HG02981 (cell line): ENCODE measurements around the gene RSPH3.
"Not testable (repeated sequence)": the region's sequence is repeated elsewhere in the genome, so short reads cannot be mapped to it uniquely, and the experiment has no call there.

Experiments
- ATAC-seq: cut with Tn5 transposase; IDR thresholded peaks from one replicate; pipeline ENCODE4 v1.9.1; 2021; ENCODE audit warnings: mild to moderate bottlenecking, moderate library complexity; ENCODE audit not compliant: unreplicated experiment

RSPH3 gene, protein sequence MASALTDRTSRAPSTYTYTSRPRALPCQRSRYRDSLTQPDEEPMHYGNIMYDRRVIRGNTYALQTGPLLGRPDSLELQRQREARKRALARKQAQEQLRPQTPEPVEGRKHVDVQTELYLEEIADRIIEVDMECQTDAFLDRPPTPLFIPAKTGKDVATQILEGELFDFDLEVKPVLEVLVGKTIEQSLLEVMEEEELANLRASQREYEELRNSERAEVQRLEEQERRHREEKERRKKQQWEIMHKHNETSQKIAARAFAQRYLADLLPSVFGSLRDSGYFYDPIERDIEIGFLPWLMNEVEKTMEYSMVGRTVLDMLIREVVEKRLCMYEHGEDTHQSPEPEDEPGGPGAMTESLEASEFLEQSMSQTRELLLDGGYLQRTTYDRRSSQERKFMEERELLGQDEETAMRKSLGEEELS

DNA sequence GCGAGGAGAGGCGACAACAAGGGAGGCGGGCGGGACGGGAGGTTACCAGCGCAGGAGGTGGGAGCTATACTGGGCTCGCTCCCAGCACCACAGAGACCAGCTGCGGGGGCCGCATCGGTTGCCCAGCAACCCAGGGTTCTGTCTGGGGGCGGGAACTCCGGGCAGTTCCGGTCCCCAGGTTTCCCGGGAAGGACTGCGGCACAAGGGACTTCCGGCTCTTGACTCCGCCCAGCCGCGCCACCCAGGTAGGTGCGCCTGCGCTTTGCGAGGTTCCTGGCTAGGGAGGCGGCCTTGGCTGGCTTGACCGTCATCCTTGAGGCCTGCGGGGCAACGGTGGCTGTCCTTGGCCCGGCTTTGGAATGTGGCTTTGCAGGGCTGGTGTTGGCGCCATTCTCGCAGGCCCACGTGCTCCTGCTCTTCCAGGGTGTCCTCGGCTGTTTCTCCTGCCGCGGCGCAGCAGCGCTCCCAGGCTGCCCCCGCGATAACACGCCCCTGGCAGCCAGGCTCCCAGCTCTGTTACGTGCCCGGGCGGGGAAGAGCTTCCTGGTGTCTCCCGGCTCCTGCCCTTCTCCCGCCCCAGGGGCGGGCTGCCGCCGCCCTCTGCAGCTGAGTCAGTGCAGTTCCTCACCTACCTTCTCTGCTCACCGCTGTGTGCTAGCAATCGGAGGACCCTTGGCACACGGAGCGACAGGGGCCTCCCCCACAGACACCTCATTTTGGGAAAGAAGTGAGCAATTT lies at the start of gene RSPH3:
Gene RSPH3 (minus strand): TSS at position 537 of the 738 bp plus-strand sequence. CDS start 652 bp downstream, outside the sequence.
- peak; percentile 87 for ATAC-seq

DNA sequence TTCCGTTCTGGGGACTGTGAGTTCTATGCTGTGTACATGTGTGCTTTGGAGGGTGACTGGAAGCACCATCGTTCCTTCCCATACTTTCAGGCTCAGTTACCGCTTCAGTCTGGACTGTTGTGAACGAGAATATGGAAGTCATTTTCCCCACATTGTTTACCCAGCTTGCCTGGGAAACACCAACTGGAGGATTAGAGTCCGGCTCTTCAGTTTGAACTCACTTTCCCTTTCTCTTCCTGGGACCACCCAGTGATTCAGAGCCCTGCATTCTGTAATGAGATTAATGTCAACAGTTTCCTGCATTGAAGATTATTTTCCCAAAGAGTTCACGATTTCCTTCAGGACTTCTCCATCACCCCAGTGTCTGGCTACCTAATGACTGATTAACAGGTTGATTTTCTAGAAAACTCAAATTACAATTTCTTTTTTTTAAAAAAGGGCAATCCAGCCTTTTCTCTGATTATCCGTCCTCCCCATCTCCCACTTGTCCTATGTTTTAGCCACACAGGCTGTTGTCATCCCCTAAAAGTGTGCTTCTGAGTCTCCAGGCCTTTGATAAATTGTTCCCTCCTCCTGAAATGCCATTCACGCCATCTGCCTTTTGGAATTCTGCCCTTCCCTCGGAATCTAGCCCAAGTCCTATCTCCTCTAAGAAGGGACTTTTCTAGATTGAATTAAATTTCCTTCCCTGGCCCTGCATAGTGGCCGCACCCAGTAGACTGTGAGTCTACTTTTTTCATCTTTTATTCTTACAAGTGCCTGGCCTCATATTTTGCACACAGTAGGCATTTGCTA lies 48.1 kb upstream of the RSPH3 start:
- no peak for ATAC-seq

DNA sequence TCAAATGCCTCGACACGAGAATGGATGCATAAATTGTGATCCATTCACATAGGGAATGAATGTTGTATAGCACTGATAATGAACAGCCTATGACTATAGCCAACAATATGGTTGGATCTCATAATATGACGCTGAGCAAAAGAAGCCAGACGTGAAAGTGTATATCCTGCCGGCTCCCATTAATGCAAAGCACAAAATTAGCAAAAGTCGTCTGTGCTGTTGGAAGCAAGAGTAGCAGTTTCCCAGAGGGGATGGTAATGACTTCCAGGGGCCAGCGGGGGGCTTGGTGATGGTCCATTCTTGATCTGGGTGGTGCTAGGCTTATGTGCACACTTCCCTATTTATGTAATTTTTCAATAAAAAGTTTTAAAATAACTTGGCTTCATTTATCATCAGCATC lies 45.8 kb upstream of the RSPH3 start:
- no peak for ATAC-seq

DNA sequence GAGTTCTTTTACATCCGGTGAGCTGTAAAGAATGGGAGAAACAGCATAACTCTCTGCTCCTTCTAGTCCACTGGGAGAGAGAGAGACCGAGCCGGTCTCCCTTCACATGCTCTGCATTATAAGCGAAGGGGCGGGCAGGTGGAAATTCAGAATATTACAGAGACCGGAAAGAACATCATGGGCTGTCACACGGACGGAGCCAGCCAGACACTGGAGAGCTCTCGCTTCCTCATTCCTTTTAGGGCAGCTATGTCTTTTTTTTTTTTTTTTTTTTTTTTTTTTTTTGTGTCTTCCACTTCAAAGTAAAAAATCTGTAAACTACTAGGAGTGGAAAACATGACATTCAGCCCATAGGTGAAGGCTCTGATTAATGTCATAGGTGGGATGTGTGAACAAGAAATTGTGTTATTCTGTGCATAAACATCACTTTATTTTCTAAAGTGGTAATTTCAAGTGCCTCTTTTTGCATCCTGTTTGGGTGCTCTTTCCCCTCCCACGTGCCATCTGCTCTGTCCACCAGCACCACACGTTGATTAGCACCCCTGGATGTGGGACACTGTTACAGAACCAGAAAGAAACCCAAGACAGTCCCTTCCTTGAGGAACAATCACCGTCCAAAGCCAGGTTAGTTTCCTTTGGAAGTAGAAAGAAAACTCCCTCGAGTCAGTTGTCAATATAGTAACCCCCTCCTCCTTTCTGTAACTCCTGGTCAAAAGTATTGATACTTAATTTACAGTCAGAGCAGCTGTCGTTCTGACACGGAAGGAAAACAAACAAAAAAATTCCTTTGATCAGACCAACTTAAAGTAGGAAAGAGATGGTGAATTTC lies 45.1 kb upstream of the RSPH3 start, which contains the start of gene TAGAP:
Gene TAGAP (minus strand): TSS at position 93 of the 829 bp plus-strand sequence. CDS start 845 bp downstream, outside the sequence.
- peak; percentile 70 for ATAC-seq

DNA sequence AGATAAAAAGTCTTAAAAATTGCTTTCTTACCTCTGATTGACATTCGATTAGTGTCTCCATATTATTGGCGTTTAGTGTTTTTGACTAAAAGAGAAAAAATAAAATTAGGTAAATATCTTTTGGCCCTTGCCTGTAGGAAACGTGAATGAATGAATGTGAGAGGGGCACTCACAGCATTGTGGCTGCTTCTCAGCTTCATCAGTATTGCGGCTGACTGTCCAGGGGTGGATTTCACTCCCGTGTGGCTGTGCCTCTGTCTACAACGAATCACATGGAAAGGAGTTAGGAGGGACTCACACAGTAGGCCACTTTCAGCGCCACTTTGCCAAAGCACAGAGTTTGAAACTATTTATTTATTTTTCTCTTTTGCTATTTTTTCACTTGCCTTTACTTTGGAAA lies 43.9 kb upstream of the RSPH3 start:
- no peak for ATAC-seq

DNA sequence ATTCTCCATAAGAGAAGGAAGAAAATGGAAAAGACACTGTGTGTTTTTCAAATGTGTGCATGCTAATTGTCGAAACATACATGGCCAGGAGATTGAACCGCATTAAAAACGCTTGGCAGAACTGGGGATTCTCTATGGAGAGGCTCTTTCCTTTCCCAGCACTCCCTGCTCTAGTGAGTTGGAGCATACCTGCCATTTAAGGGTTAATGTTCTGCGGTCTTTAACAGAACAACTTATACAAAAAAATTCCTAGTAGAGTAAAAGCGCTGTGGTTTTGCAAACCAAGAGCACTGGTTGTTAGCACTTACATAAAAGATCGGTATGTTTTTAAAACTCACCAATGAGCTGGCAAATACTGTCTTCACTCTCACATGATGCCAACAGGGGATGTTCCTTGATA lies 43.2 kb upstream of the RSPH3 start:
- no peak for ATAC-seq

DNA sequence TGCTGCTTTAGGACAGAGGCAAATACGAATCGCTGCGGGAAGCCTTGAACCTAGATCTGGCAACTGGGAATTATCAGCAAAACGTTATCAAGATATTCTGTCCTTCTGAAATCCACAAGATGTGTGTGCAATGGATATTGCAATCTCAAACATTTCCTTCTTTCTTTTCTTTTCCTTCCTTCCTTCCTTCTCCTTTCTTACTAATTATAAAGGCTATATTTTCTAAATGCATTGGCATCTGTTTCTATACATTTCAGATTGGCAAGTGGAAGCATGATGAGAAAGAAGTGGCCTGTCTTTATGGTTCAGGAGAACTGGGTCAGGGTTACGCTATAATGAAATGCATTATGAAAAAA lies 42.8 kb upstream of the RSPH3 start:
- ATAC-seq, result no peak

DNA sequence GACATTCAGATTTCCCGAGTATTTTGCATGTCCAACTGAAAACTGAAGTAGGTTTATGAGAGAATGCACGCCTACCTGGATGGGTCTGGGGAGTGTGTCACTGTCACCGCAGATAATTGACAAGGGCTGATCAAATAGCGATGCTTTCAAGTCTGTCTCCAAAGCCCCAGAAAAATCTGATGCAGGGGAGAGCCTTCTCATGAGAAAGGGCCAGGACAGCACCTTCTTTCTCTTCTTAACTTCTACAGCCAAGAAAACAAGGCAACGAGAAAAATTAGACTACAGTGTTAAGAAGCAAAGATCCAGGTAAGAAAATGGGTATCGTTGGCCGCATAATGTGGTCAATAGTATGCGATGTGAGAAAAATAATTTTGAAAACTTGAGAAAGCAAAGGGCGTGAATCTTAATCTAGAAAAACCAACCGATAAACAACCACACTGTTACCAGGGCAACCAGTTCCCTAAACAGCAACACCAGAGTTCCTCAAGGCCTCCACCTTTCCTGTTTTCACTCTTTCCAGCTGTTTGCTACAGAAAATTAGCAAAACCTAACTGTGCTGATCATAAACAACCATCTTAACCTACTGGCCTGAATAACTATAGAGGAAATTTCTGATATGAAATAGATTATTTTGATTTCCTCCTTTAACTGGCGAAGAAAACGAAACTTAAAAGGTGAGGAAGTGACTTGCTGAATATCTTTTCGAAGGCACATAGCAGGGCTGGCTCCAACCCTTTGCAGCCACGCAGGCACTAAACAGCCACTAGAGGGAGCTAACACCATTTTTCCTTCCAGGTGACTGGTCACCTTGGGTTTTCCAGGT lies 42.2 kb upstream of the RSPH3 start:
- peak; percentile 36 for ATAC-seq

DNA sequence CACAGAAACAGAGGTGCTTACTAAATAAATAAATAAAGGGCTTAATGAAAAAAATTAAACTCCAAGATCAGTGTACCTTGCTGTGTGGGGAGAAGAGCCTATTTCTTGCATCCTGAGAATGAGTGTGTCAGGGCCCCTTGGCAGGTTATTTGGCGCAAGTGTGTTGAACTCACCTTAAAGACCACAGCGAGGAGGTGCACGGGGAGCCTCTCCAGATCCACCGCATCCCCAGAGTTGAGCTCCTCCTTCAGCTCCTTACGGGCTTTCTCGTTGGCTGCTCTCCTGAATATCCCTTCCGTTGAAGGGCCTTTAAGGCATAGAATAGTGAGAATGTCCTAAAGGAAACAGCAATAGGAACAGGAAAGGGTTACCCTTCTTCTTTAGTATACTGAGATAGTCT lies 41.2 kb upstream of the RSPH3 start:
- ATAC-seq, result no peak

DNA sequence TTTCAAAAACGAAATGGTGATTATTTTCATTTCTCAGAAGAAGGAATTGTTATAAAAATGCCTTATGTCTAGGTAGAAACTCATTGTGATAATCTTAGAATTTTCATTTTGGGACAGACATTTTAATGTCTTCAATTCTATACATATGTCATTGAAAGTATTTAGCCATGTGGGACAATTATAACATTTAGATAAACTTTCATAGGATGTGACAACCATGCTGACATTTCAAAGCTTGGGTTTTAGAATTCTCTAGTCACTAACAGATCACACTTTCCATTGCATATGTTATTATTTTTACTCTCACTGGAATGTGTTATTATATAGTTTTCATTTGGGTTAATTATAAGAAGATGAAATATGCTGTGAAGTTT lies 39.9 kb upstream of the RSPH3 start:
- ATAC-seq, result no peak

DNA sequence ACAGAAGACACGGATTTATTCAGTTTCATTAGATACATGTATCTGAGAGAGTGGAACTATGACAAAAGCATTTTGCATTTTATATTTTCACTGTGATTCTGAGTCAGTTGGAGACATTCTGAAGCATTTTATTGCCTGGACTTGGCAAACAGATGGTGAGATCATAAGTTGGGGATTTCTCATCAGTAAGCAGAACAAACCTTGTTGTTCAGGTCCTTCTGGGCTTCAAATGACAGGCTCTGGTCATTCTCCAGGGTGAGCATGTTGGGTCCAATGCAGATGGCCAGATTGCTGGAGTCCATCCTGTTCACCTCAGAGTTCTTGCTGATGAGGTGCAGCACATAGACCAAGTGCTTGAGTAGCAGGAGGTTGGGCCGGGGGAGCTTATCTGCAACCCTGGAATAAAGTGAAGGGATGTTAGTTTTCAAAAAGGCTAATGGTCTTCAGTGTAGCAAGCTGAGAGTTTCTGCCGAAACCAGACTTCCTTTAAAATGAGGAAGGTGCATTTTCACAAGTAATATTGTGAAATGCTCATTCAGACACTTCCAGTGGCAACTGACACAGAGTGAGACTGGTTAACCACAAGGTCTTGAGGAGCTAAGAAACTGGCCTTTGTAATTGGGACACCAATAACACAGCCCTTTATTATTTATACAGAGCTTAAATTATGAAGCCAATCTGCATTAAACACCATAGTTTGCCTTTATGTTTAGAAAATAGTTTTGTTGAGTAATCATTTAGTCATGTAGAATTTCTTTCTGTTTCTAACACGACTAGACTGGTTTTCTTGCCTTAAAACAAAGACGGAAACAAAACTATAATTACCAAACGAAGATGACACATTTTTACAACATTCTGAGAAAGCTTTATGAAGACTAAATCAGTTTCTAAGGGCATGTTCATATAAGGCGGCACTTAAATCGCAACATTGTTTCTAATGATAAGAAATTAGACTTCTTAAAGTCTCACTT lies 39.2 kb upstream of the RSPH3 start:
- peak; percentile 73 for ATAC-seq

DNA sequence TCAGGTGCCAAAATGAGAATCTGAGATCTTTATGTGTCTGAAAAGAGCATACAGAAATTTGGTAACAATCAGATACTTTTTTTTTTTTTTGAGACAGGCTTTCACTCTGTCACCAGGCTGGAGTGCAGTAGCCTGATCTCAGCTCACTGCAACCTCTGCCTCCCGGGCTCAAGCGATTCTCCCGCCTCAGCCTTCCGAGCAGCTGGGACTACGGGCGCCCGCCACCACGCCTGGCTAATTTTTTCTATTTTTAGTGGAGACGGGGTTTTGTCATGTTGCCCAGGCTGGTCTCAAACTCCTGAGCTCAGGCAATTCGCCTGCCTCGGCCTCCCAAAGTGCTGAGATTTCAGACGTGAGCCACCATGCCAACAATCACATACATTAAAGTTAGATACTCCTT lies 38.3 kb upstream of the RSPH3 start:
- not testable (repeated sequence) for ATAC-seq

DNA sequence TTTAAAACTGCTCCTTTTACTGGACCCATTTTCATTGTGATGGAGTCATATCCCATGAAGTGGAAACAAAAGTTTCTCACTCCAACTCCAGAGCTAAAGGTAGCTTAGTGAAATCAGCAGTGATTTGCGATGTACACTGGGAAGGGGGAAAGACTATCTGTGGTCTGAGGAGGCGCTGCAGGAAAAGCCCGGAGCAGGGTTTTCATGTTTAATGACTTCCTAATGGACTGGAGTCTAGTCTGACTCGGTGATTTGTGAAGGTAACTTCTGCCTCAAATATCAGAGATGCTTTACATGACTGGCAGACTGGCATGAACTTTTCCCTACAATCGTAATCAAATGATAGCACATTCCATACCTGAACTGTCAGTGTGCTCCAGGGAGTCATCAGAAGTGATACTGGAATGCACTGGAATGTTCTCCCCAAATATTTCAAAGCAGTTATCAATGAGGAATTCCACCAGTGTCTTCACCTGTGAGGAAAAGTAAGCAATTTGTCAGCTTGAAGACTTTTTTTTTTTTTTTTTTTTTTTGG lies 37.8 kb upstream of the RSPH3 start:
- ATAC-seq, result no peak

DNA sequence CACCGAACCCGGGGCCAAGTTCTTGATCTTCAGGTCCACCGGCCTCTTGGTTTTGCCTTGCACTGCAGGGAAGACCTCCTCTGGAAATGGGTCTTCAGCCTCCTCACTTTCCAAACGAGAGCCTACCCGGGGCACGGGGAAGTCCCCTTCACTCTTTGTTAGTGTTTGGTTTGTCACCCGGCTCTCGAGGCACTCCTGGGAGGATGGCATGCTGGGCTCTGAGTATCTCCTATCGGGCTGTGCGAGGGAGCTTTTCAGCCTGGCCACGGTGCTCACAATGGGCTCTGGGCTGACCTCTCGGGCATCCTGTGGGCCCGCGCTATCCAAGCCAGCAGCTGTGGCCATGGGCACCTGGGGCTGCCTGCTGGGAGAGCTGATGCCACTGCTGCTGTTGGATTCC lies 36.7 kb upstream of the RSPH3 start:
- no peak for ATAC-seq

DNA sequence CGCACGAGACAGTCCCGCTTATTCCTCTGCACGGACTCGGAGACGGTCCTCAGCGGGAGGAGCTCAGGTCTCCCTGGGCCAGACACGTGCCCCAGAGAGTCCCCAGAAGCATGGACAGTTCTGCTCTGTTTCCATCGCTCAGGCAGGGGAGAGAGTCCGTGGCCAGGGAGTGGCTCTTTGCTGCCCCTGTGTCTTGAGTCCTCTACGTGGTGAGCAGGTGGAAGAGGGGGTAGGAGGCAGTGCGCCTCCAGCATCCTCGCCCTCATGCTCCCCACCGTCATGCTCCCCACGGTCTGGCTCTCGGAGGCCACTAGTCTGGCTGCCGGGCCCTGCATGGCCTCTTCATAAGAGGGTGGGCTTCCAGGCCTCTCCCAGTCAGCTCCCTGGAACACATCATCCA lies 35.9 kb upstream of the RSPH3 start:
- ATAC-seq, result no peak

DNA sequence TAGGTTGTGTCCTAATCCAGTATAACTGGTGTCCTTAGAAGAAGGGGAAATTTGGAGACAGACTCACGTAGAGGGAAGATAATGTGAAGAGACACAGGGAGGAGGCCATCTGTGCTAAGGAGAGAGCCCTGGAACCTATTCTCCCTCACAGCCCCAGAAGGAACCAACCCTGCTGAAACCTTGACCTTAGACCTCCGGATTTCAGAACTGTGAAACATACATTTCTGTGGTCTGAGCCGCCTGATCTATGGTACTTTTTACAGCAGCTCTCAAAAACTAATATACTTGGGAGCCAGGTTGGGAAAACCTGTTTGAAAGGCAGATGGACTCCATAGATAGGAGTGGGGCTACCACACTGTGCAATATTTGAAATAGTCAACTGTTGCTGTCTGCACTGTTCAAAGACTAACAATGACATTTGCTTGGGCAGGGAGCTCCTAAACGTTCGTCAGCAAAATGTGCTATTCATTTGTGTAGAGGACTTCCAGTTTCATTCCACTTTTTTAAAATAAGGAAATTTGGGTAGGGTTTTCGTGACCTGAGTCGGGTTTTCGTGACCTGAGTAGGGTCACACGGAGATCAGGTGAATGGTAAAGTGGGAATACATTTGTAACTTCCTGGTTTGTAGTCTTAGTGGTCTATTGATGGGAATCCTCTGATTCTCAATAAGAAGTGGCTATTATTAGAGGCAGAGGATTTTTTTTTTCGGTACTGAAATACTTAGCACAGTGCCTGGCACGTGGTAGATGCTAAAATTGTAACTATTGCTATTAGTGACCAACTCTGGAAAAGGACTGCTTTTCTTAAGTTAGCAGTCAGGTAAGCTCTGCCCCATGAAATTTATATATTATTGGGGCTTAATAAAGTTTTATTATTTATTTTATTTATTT lies 33.4 kb upstream of the RSPH3 start:
- ATAC-seq, result no peak

DNA sequence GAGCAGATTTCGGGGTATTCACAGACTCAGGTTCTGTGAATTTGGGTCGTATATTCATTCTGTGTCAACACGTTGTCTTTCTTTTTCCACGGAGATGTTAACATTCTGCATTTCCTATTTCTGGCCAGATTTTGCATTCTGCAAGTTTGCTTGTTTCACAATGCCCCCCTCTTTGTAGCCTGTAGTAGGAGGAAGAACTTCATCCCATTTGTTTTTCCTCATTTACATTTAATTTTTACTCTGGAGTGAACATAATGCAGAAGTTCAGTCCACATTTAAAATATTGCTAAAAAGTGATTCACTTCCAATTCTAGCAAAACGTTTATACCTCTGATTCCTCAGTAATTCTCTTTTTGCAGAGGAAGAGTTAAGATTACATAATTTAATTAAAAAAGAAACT lies 31.8 kb upstream of the RSPH3 start:
- ATAC-seq, result no peak
